OCI-LY1 (cell line): Measurements from ENCODE around the gene HTT.

Experiments
- H2AFZ ChIP-seq: fragments of 200-600 bp; sonication (generic), shearing (Covaris generic); 2 replicates; pipeline ENCODE4 v1.6.0; 2014; ENCODE audit warnings: antibody characterized with exemption, mild to moderate bottlenecking, low read length
- H3F3A ChIP-seq: fragments of 200-600 bp; sonication (generic), shearing (Covaris generic); 2 replicates; pipeline ENCODE4 v1.6.0; 2014; ENCODE audit warnings: mild to moderate bottlenecking, antibody characterized with exemption, low read length, moderate library complexity; ENCODE audit not compliant: insufficient read depth
- H3K27ac ChIP-seq: fragments of 200-600 bp; sonication (generic); 2 replicates; pipeline ENCODE4 v1.5.1; 2014; ENCODE audit warnings: low read length, mixed run types, mild to moderate bottlenecking, low read depth; ENCODE audit not compliant: poor library complexity, severe bottlenecking
- H3K27me3 ChIP-seq: fragments of 200-600 bp; sonication (generic); 2 replicates; pipeline ENCODE4 v1.6.0; 2014; ENCODE audit warnings: antibody characterized with exemption, mild to moderate bottlenecking, low read length, moderate library complexity; ENCODE audit not compliant: insufficient read depth
- H3K36me3 ChIP-seq: fragments of 200-600 bp; sonication (generic); 2 replicates; pipeline ENCODE4 v1.6.1; 2014; ENCODE audit warnings: mild to moderate bottlenecking, antibody characterized with exemption, low read length, moderate library complexity, mixed read lengths; ENCODE audit not compliant: insufficient read depth
- H3K4me1 ChIP-seq: fragments of 200-600 bp; sonication (generic); 2 replicates; pipeline ENCODE4 v1.5.1; 2014; ENCODE audit warnings: mild to moderate bottlenecking, low read length, moderate library complexity; ENCODE audit not compliant: insufficient read depth, severe bottlenecking
- H3K4me2 ChIP-seq: fragments of 200-600 bp; sonication (generic), shearing (Covaris generic); 2 replicates; pipeline ENCODE4 v1.6.1; 2014; ENCODE audit warnings: low read length
- H3K4me3 ChIP-seq: fragments of 200-600 bp; sonication (generic); 2 replicates; pipeline ENCODE4 v1.5.1; 2014; ENCODE audit warnings: low read length, low read depth, mild to moderate bottlenecking, mixed read lengths; ENCODE audit not compliant: poor library complexity, severe bottlenecking
- H3K79me2 ChIP-seq: fragments of 200-600 bp; shearing (Covaris generic); 2 replicates; pipeline ENCODE4 v1.6.1; 2016; ENCODE audit warnings: mixed run types, low read length, mixed read lengths; ENCODE audit not compliant: insufficient read depth
- H3K9ac ChIP-seq: fragments of 200-600 bp; sonication (generic), shearing (Covaris generic); 2 replicates; pipeline ENCODE4 v1.6.1; 2014; ENCODE audit warnings: mild to moderate bottlenecking, low read length, mixed read lengths
- H3K9me2 ChIP-seq: fragments of 200-600 bp; sonication (generic), shearing (Covaris generic); 2 replicates; pipeline ENCODE4 v1.6.1; 2014; ENCODE audit warnings: low read depth, mild to moderate bottlenecking, low read length, mixed read lengths
- H3K9me3 ChIP-seq: fragments of 200-600 bp; shearing (Covaris generic); 2 replicates; pipeline ENCODE4 v1.6.1; 2014; ENCODE audit warnings: low read length, mixed read lengths
- H4K20me1 ChIP-seq: fragments of 200-600 bp; sonication (generic), shearing (Covaris generic); 2 replicates; pipeline ENCODE4 v1.6.0; 2016; ENCODE audit warnings: mild to moderate bottlenecking, low read length; ENCODE audit not compliant: insufficient read depth
- CTCF ChIP-seq: fragments of 200-600 bp; sonication (generic), shearing (Covaris generic); IDR thresholded peaks from 2 replicates; pipeline ENCODE4 v1.5.1; 2017; ENCODE audit warnings: mild to moderate bottlenecking, antibody characterized with exemption, low read length, moderate library complexity, mixed read lengths
- EZH2 ChIP-seq: fragments of 200-600 bp; sonication (generic), shearing (Covaris generic); IDR thresholded peaks from 2 replicates; pipeline ENCODE4 v1.8.0; 2017; ENCODE audit warnings: borderline replicate concordance, mixed run types, mild to moderate bottlenecking, antibody characterized with exemption, low read length, moderate library complexity, mixed read lengths

HTT gene

GRCh38 chr4:3029464-3029863, 45.0 kb upstream of the HTT start:
- Histone ChIP-seq H3F3A (no peaks in the 10 kb centered on the region), H3K79me2 (no peaks in the 10 kb centered on the region), H2AFZ (no peak overlapping the region), H3K36me3 (no peaks in the 10 kb centered on the region), H3K27ac (no peak overlapping the region), H3K9me3 (no peaks in the 10 kb centered on the region), H3K4me1 (no peaks in the 10 kb centered on the region), H3K4me3 (no peak overlapping the region), H3K9me2 (no peaks in the 10 kb centered on the region), H4K20me1 (no peaks in the 10 kb centered on the region), H3K27me3 (no peaks in the 10 kb centered on the region), H3K4me2 (no peak overlapping the region), H3K9ac (no peak overlapping the region)
- no peak for TF ChIP-seq EZH2
- no peak for TF ChIP-seq CTCF

GRCh38 chr4:3030566-3031356, 43.7 kb upstream of the HTT start:
- H3K4me2 ChIP-seq = no peak overlapping the region
- H3K79me2 ChIP-seq = no peaks in the 10 kb centered on the region
- H3K27ac ChIP-seq = no peak overlapping the region
- no peaks in the 10 kb centered on the region for H3K9me3 ChIP-seq
- no peaks in the 10 kb centered on the region for H3K27me3 ChIP-seq
- no peaks in the 10 kb centered on the region for H3K9me2 ChIP-seq
- TF ChIP-seq EZH2 (no peak), CTCF (no peak)
- H3K4me3 ChIP-seq = no peak overlapping the region
- H3K9ac ChIP-seq = no peak overlapping the region
- no peaks in the 10 kb centered on the region for H4K20me1 ChIP-seq
- H3K4me1 ChIP-seq = no peaks in the 10 kb centered on the region
- no peaks in the 10 kb centered on the region for H3K36me3 ChIP-seq
- no peak overlapping the region for H2AFZ ChIP-seq
- H3F3A ChIP-seq = no peaks in the 10 kb centered on the region

GRCh38 chr4:3031357-3032082, 43.0 kb upstream of the HTT start:
- TF ChIP-seq CTCF (no peak), EZH2 (no peak)
- Histone ChIP-seq H3K4me1 (no peaks in the 10 kb centered on the region), H3K9me3 (no peaks in the 10 kb centered on the region), H3K4me2 (no peak overlapping the region), H3K36me3 (no peaks in the 10 kb centered on the region), H2AFZ (no peak overlapping the region), H3K79me2 (no peaks in the 10 kb centered on the region), H3K27ac (no peak overlapping the region), H3K9me2 (no peaks in the 10 kb centered on the region), H3K4me3 (no peak overlapping the region), H3F3A (no peaks in the 10 kb centered on the region), H4K20me1 (no peaks in the 10 kb centered on the region), H3K27me3 (no peaks in the 10 kb centered on the region), H3K9ac (no peak overlapping the region)
